ENCODE results near the gene MAP3K2.

DNA sequence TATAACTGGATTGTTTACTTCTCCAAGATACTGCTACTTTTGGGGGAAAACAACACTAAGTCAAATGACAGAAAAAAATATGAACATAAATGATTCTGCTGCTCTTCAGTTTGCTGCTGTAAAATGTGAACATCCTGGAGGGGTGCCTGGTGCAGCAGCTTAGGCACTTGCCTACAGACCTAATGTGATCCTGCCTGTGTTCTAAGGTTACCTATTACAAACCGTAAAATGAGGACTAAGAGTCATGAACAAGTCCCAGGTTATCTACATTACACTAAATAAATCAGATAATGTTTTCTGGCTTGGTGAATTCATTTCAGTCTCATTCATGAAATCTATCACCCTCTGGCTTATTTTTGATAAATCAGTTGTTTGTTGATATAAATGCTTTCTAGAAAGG lies 55.4 kb downstream of the MAP3K2 start:
- TF ChIP-seq, protein P1, sequence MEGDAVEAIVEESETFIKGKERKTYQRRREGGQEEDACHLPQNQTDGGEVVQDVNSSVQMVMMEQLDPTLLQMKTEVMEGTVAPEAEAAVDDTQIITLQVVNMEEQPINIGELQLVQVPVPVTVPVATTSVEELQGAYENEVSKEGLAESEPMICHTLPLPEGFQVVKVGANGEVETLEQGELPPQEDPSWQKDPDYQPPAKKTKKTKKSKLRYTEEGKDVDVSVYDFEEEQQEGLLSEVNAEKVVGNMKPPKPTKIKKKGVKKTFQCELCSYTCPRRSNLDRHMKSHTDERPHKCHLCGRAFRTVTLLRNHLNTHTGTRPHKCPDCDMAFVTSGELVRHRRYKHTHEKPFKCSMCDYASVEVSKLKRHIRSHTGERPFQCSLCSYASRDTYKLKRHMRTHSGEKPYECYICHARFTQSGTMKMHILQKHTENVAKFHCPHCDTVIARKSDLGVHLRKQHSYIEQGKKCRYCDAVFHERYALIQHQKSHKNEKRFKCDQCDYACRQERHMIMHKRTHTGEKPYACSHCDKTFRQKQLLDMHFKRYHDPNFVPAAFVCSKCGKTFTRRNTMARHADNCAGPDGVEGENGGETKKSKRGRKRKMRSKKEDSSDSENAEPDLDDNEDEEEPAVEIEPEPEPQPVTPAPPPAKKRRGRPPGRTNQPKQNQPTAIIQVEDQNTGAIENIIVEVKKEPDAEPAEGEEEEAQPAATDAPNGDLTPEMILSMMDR (IDR thresholded peaks at IDR 0.05; ENCODE audit: poor library complexity, severe bottlenecking), result no peak
- TF ChIP-seq EZH2 (IDR thresholded peaks at IDR 0.05; ENCODE audit: borderline replicate concordance, insufficient read depth, low read length, poor library complexity, severe bottlenecking) (no peak), RAD21 (conservative IDR thresholded peaks at IDR 0.05) (no peak), REST (IDR thresholded peaks at IDR 0.05; ENCODE audit: borderline replicate concordance) (no peak)
